ENCODE measurements around the gene MGST1.

GRCh38 chr12:16307856-16308475 is 39.5 kb upstream of the MGST1 start:
- no peak for TF ChIP-seq CTCF (IDR thresholded peaks at IDR 0.05)
- TF ChIP-seq POLR2A (IDR thresholded peaks at IDR 0.05): no peak

Data from adrenal gland (tissue), 5 donors.